ENCODE data around the gene MAD1L1.

The MAD1L1 gene

GRCh38 chr7:1794888-1795542 lies 437.7 kb downstream of the MAD1L1 start:
- DNase-seq: no peak

GRCh38 chr7:1787681-1788235 lies 445.0 kb downstream of the MAD1L1 start:
- no peak for DNase-seq

- DNase-seq: no peak
These were observed 445.5 kb downstream of the MAD1L1 start for GRCh38 chr7:1787241-1787640.

DNA sequence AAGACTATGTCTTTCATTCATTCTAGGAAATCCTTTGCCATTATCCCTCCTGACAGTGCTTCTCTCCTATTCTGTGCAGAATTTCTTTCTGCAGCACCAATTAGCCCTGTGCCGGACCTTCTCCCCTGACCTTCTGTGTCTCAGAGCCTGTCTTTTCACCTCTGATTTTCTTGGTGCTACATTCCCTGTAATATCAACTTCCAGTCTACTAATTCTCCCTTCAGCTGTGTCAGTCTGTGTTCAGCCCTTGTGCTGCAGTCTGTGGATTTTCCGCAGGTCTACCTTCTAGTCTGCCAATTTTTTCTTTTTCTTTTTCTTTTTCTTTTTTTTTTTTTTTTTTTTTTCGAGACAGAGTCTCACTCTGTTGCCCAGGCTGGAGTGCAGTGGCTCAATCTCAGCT lies 446.9 kb downstream of the MAD1L1 start:
- DNase-seq: no peak

DNA sequence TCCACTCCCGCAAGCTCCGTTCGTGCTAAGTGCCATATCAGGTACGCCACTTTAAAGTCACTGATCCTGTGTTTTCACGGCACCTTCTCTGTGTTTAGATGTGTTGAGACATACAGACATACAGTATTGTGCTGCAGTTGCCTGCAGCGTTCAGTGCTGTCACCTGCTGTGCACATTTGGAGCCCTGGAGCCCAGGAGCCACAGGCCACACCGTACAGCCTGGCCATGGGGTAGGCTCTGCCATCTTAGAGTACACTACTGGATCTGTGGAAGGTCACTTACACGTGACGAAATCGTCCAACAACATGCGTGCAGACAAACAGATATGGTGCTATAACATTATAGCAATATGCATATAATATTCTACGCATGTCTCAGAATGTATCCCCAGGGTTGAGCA lies 451.4 kb downstream of the MAD1L1 start:
- no peak for DNase-seq

- no peak for DNase-seq
These were observed 453.3 kb downstream of the MAD1L1 start for GRCh38 chr7:1779445-1779844.

- no peak for DNase-seq
These were observed 455.6 kb downstream of the MAD1L1 start for GRCh38 chr7:1777122-1777521.

- DNase-seq: no peak
These were observed 457.4 kb downstream of the MAD1L1 start for GRCh38 chr7:1775389-1775788.

DNA sequence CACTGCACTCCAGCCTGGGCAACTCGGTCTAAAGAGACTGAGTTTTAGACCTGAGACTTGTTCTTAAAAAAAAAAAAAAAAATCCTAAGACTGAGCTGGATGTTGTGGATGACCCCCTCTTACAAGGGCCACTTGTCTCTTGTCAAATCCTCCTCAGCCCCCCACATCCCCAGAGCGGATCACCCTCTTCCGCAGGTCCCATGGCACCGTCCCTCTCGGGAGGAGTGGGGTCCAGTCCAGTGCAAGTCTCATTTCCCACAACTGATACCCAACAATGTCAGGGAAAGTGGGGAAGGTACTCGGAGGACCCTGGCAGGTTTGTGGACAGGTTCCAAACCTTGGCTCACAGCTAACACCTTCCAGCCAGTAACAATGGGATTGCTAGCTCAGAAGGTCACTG lies 462.4 kb downstream of the MAD1L1 start:
- DNase-seq: no peak

GRCh38 chr7:1769286-1770200 lies 463.2 kb downstream of the MAD1L1 start:
- no peak for DNase-seq

GRCh38 chr7:1768832-1769231 lies 463.9 kb downstream of the MAD1L1 start:
- DNase-seq: no peak

- no peak for DNase-seq
These were observed 465.2 kb downstream of the MAD1L1 start for GRCh38 chr7:1767524-1767923.
